Keratinocyte (primary cell): Measurements from ENCODE around the gene CACNA2D1. TPM values are rescaled to one million over a fixed set of nuclear protein-coding genes. Genes with fewer than 3 reads are reported as not detected.

Experiments used
- DNase-seq: peaks from one replicate; pipeline ENCODE4 v3.0.0-alpha.2; 2011; ENCODE audit warnings: low read depth, missing footprints, low spot score
- FAIRE-seq: peaks from 2 replicates; lab custom pipeline; 2011; peaks lifted over from hg19 to GRCh38; lab: Jason Lieb, UNC
- H2AFZ ChIP-seq: 2 replicates; pipeline ENCODE4 v1.6.0; 2012; ENCODE audit warnings: low read length, control low read depth, inconsistent platforms; ENCODE audit not compliant: control insufficient read depth
- H3K27ac ChIP-seq: 2 replicates; pipeline ENCODE4 v1.5.1; 2011; ENCODE audit warnings: low read length; ENCODE audit not compliant: control insufficient read depth, insufficient read depth
- H3K27me3 ChIP-seq: 3 replicates; pipeline ENCODE4 v1.6.0; 2011; ENCODE audit warnings: low read length; ENCODE audit not compliant: control insufficient read depth, insufficient read depth; ENCODE audit errors: extremely low read depth
- H3K36me3 ChIP-seq, 2 experiments: 2 replicates in 1 of 2; 3 replicates in 1 of 2; pipeline ENCODE4 v1.5.1; 2011; ENCODE audit warnings: low read length in 2 of 2, mild to moderate bottlenecking in 1 of 2; ENCODE audit not compliant: control insufficient read depth in 2 of 2, insufficient read depth in 2 of 2; ENCODE audit errors: extremely low read depth in 1 of 2
- H3K4me1 ChIP-seq: 3 replicates; pipeline ENCODE4 v1.5.1; 2011; ENCODE audit warnings: low read length; ENCODE audit not compliant: control insufficient read depth, insufficient read depth; ENCODE audit errors: extremely low read depth
- H3K4me2 ChIP-seq: 3 replicates; pipeline ENCODE4 v1.6.0; 2011; ENCODE audit warnings: low read depth, low read length; ENCODE audit not compliant: control insufficient read depth, insufficient read depth; ENCODE audit errors: extremely low read depth
- H3K4me3 ChIP-seq, 3 experiments: fragments of 200-600 bp in 1 of 3; sonication (generic) in 1 of 3; 2 replicates in 2 of 3; 3 replicates in 1 of 3; pipeline ENCODE4 v1.5.1; 2011 to 2016; ENCODE audit warnings: low read length in 3 of 3, mild to moderate bottlenecking in 3 of 3, control low read depth in 2 of 3, inconsistent platforms in 1 of 3, low read depth in 1 of 3, mixed read lengths in 1 of 3, mixed run types in 1 of 3, moderate library complexity in 1 of 3; ENCODE audit not compliant: control insufficient read depth in 2 of 3, insufficient read depth in 2 of 3; ENCODE audit errors: extremely low read depth in 1 of 3
- H3K79me2 ChIP-seq: 2 replicates; pipeline ENCODE4 v1.6.0; 2012; ENCODE audit warnings: low read length; ENCODE audit not compliant: control insufficient read depth, insufficient read depth
- H3K9ac ChIP-seq: 3 replicates; pipeline ENCODE4 v1.6.0; 2011; ENCODE audit warnings: low read length; ENCODE audit not compliant: control insufficient read depth, insufficient read depth; ENCODE audit errors: extremely low read depth
- H3K9me1 ChIP-seq: 3 replicates; pipeline ENCODE4 v1.6.0; 2011; ENCODE audit warnings: low read length; ENCODE audit not compliant: control insufficient read depth, insufficient read depth; ENCODE audit errors: extremely low read depth
- H3K9me3 ChIP-seq: 2 replicates; pipeline ENCODE4 v1.5.1; 2012; ENCODE audit warnings: low read depth, low read length; ENCODE audit not compliant: control insufficient read depth
- H4K20me1 ChIP-seq: 3 replicates; pipeline ENCODE4 v1.6.0; 2011; ENCODE audit warnings: low read length; ENCODE audit not compliant: control insufficient read depth, insufficient read depth; ENCODE audit errors: extremely low read depth
- CTCF ChIP-seq, 3 experiments: IDR thresholded peaks in 1 of 3; conservative IDR thresholded peaks in 1 of 3; optimal IDR thresholded peaks in 1 of 3; 2 replicates in 2 of 3; 3 replicates in 1 of 3; pipeline versions ENCODE3 to v1.5.1; 2011; ENCODE audit warnings: low read length in 3 of 3, mild to moderate bottlenecking in 3 of 3, moderate library complexity in 2 of 3, control low read depth in 1 of 3, inconsistent platforms in 1 of 3; ENCODE audit not compliant: insufficient read depth in 2 of 3; ENCODE audit errors: extremely low read depth in 1 of 3
- EZH2 ChIP-seq: IDR thresholded peaks from one replicate; pipeline ENCODE4 v1.6.1; 2012; ENCODE audit warnings: inconsistent platforms, mild to moderate bottlenecking, low read length, moderate library complexity
- dilution Hi-C: fragments of 300-500 bp; cut with MboI; formaldehyde crosslinking; loops from one replicate; pipeline ENCODE4 v1.7.0; 2020; ENCODE audit warnings: low sequenced_read_pairs; ENCODE audit not compliant: extremely low pct_ligation_motif_present
- polyA plus RNA-seq, 5 experiments: library from polyadenylated mRNA; depleted of rRNA in 3 of 5; stranded (reverse) in 3 of 5; stranded (forward) in 1 of 5; unstranded in 1 of 5; fragments of >200 nt; gene quantifications; 1 replicate in 1 of 5; 2 replicates in 3 of 5; 3 replicates in 1 of 5; pipeline versions ENCODE4 v1.2.1 to v1.2.3, GENCODE V29; 2011 to 2012; ENCODE audit warnings: missing spikeins in 2 of 5, low read depth in 1 of 5, low replicate concordance in 1 of 5

The CACNA2D1 gene
- polyA plus RNA-seq, 1 donor (not counting 4 experiments of a cell fraction or from before 2014, with no cell fraction given): 1.8 TPM

GRCh38 chr7:82109288-82109687 is 334.3 kb downstream of the CACNA2D1 start:
- H3K4me3 ChIP-seq: no peak overlapping the region
- H3K9me3 ChIP-seq: no peaks in the 10 kb centered on the region
- H3K4me1 ChIP-seq: peaks cover 8% of the 10 kb centered on the region
- H3K36me3 ChIP-seq: no peaks in the 10 kb centered on the region
- H2AFZ ChIP-seq: peak overlapping the region; percentile 24
- H3K27ac ChIP-seq: no peak overlapping the region
- H3K79me2 ChIP-seq: no peaks in the 10 kb centered on the region
- no peaks in the 10 kb centered on the region for H3K9me1 ChIP-seq
- H3K9ac ChIP-seq: no peak overlapping the region
- dilution Hi-C loops: no loop called here
- FAIRE-seq: no peak
- no peak for TF ChIP-seq EZH2
- no peak for TF ChIP-seq CTCF (optimal IDR thresholded peaks at IDR 0.05 in 1 of 3, IDR thresholded peaks at IDR 0.05 in 1 of 3, conservative IDR thresholded peaks at IDR 0.05 in 1 of 3; ENCODE audit: extremely low read depth in 1 of 3, insufficient read depth in 2 of 3, low read length in 3 of 3)
- H4K20me1 ChIP-seq: no peaks in the 10 kb centered on the region
- peak overlapping the region; percentile 14 for H3K4me2 ChIP-seq
- H3K27me3 ChIP-seq: no peaks in the 10 kb centered on the region
- peak; percentile 11 for DNase-seq

GRCh38 chr7:82106201-82106600 is 337.4 kb downstream of the CACNA2D1 start:
- no peak for TF ChIP-seq EZH2
- TF ChIP-seq CTCF (optimal IDR thresholded peaks at IDR 0.05 in 1 of 3, IDR thresholded peaks at IDR 0.05 in 1 of 3, conservative IDR thresholded peaks at IDR 0.05 in 1 of 3; ENCODE audit: extremely low read depth in 1 of 3, insufficient read depth in 2 of 3, low read length in 3 of 3): no peak

More at GRCh38 chr7:82106201-82106600, 337.4 kb downstream of the CACNA2D1 start:
- DNase-seq (no peak), FAIRE-seq (no peak)
- no peak overlapping the region for H3K4me2 ChIP-seq
- no peak overlapping the region for H3K4me3 ChIP-seq
- H3K79me2 ChIP-seq: no peaks in the 10 kb centered on the region
- H3K27me3 ChIP-seq: no peaks in the 10 kb centered on the region
- H3K9me1 ChIP-seq: no peaks in the 10 kb centered on the region
- no peak overlapping the region for H3K9ac ChIP-seq
- dilution Hi-C loops: no loop called here
- no peaks in the 10 kb centered on the region for H3K9me3 ChIP-seq
- no peak overlapping the region for H3K27ac ChIP-seq
- H2AFZ ChIP-seq: no peak overlapping the region
- no peaks in the 10 kb centered on the region for H3K36me3 ChIP-seq
- peaks cover 8% of the 10 kb centered on the region for H3K4me1 ChIP-seq
- H4K20me1 ChIP-seq: no peaks in the 10 kb centered on the region
